Measurements from ENCODE around the gene ELOVL7.

Gene ELOVL7

GRCh38 chr5:60710362-60710761 is 133.7 kb downstream of the ELOVL7 start:
- no peak for DNase-seq

GRCh38 chr5:60705144-60705543 is 138.9 kb downstream of the ELOVL7 start:
- no peak for DNase-seq

- DNase-seq = no peak
Observed at GRCh38 chr5:60703944-60704343, 140.1 kb downstream of the ELOVL7 start.
